K562 (cell line): ENCODE data around the gene TAL1. TPM values are rescaled to one million over a fixed set of nuclear protein-coding genes. Genes with fewer than 3 reads are reported as not detected.

Experiments
- ATF7 ChIP-seq: fragments of 450-650 bp; IDR thresholded peaks from 2 replicates; pipeline ENCODE4 v1.7.1; 2014; ENCODE audit warnings: mild to moderate bottlenecking, moderate library complexity
- EP300 ChIP-seq: IDR thresholded peaks from 2 replicates; pipeline ENCODE4 v1.6.1; 2012; ENCODE audit warnings: low read length, improper control_type of control experiment
- GATAD2B ChIP-seq: fragments of 450-650 bp; IDR thresholded peaks from 2 replicates; pipeline ENCODE4 v1.6.1; 2017; ENCODE audit warnings: mild to moderate bottlenecking, borderline replicate concordance
- NCOA2 ChIP-seq, 2 experiments: fragments of 450-650 bp; IDR thresholded peaks; 2 replicates each; pipeline ENCODE4 v1.6.1; 2018; ENCODE audit warnings: mild to moderate bottlenecking in 2 of 2, moderate library complexity in 1 of 2; ENCODE audit not compliant: partially characterized antibody in 2 of 2
- NFIC ChIP-seq: fragments of 450-650 bp; IDR thresholded peaks from 2 replicates; pipeline ENCODE4 v1.6.1; 2017; ENCODE audit warnings: mild to moderate bottlenecking, inconsistent platforms
- NR1H2 ChIP-seq: sonication (generic); formaldehyde crosslinking; IDR thresholded peaks from 2 replicates; pipeline ENCODE4 v1.4.0; 2020; ENCODE audit warnings: mild to moderate bottlenecking, missing genetic modification reagents
- REST ChIP-seq, 2 experiments: fragments of 450-650 bp; formaldehyde crosslinking in 1 of 2; IDR thresholded peaks; 2 replicates each; pipeline versions ENCODE4 v1.4.0 to v1.6.1; 2014 to 2020; ENCODE audit warnings: mild to moderate bottlenecking in 2 of 2, borderline replicate concordance in 1 of 2, low read depth in 1 of 2
- RNF2 ChIP-seq: sonication (generic); IDR thresholded peaks from 2 replicates; pipeline ENCODE4 v1.6.1; 2016
- SAP30 ChIP-seq: fragments of 200-600 bp; sonication (generic); IDR thresholded peaks from 2 replicates; pipeline ENCODE4 v1.6.1; 2012; ENCODE audit warnings: borderline replicate concordance, low read depth, mild to moderate bottlenecking, moderate library complexity, low read length, control low read depth, inconsistent platforms; ENCODE audit not compliant: insufficient read depth, poor library complexity, severe bottlenecking
- SIRT6 ChIP-seq: IDR thresholded peaks from one replicate; pipeline ENCODE4 v1.6.1; 2012; ENCODE audit warnings: low read depth, mild to moderate bottlenecking, control low read depth, inconsistent platforms, low read length, moderate library complexity
- SNIP1 ChIP-seq: fragments of 450-650 bp; IDR thresholded peaks from 2 replicates; pipeline ENCODE4 v1.7.1; 2017; ENCODE audit warnings: low read depth, mild to moderate bottlenecking
- TAL1 ChIP-seq: fragments of 450-650 bp; IDR thresholded peaks from 2 replicates; pipeline ENCODE4 v1.6.1; 2016; ENCODE audit warnings: mild to moderate bottlenecking
- ZBTB12 ChIP-seq: fragments of 250-450 bp; sonication (Bioruptor Pico); IDR thresholded peaks from 2 replicates; pipeline ENCODE4 v1.4.0; 2020
- ZNF76 ChIP-seq: fragments of 250-450 bp; sonication (Bioruptor Pico); IDR thresholded peaks from 2 replicates; pipeline ENCODE4 v1.4.0; 2020; ENCODE audit warnings: mild to moderate bottlenecking, moderate library complexity, borderline replicate concordance
- polyA plus RNA-seq, 8 experiments: library from polyadenylated mRNA; depleted of rRNA in 4 of 8; stranded (reverse) in 5 of 8; unstranded in 3 of 8; fragments of >200 nt; fragmentation: Nextera tagmentation in 2 of 8; fragmentation: Illumina TruSeq in 1 of 8; extraction: Ambion mirVana in 2 of 8; extraction: Trizol in 1 of 8; gene quantifications; 2 replicates each; pipeline versions ENCODE4 v1.2.1 to v1.2.3, GENCODE V29; 2011 to 2014; ENCODE audit warnings: inconsistent platforms in 1 of 8, missing spikeins in 1 of 8
- total RNA-seq, 7 experiments: library from RNA; depleted of rRNA in 6 of 7; stranded (reverse); fragments of >200 nt in 6 of 7; fragmentation: Illumina TruSeq in 2 of 7; extraction: Trizol in 2 of 7; gene quantifications; 2 replicates each; pipeline versions ENCODE4 v1.2.1 to v1.2.3, GENCODE V29; 2011 to 2021; ENCODE audit warnings: low replicate concordance in 1 of 7

TAL1 gene
- total and polyA plus RNA-seq, 9 of the 15 experiments (the other 6 are each of a cell fraction or from before 2014, with no cell fraction given), result 18.5 to 106 (median 59.7) TPM

- TF ChIP-seq REST (IDR thresholded peaks at IDR 0.05; ENCODE audit: borderline replicate concordance) (peak; percentile 51), REST (CRISPR knock-in tag; IDR thresholded peaks at IDR 0.05; ENCODE audit: low read depth) (no peak), ZBTB12 (0 out of 2 replicates have a peak, but pooled peaks have one; percentile 9), NFIC (peak; percentile 95), SIRT6 (no peak), RNF2 (peak; percentile 95), ATF7 (peak; percentile 81), EP300 (peak; percentile 97), NCOA2 (IDR thresholded peaks at IDR 0.05; ENCODE audit: partially characterized antibody in 2 of 2) (no peak), SAP30 (no peak), SNIP1 (0 out of 2 replicates have a peak, but pooled peaks have one; percentile 2), NR1H2 (CRISPR knock-in tag) (no peak), GATAD2B (peak; percentile 99), TAL1 (peak; percentile 99), ZNF76 (CRISPR knock-in tag) (no peak)
- TF ChIP-seq, all 486 proteins: peak for 186
These were observed at the start of gene TAL1 (continued) for GRCh38 chr1:47232187-47232874.
